Measurements from ENCODE around the gene BPIFB6.

- TF ChIP-seq YY1 (IDR thresholded peaks at IDR 0.05; ENCODE audit: insufficient read depth, insufficient read length) (no peak), ZNF274 (IDR thresholded peaks at IDR 0.05; ENCODE audit: low read depth, low read length) (no peak)
Measured at GRCh38 chr20:33086052-33086722, 54.7 kb downstream of the BPIFB6 start.

Data from NT2/D1 (cell line).